ENCODE data around the gene OLFM3.

The OLFM3 gene

DNA sequence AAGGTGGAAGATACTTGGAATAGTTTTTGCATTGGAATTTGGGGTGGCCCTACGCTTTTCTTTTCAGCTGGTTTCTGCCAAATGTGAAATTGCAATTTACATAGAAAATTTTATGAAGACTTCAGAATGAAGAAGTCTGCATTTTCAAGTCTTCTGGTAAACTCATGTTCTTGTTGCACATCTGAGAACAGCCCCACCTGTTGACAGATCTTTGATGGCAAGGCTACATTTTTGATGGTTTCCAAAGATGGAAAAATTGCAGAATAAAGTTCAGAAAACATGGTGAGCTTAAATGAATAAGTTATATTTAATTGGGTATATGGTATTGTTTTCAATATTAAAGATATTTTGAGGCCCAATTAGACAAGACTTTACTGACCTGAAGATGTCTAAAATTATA, 25.4 kb downstream of the OLFM3 start:
- no peak for TF ChIP-seq ZNF274 (IDR thresholded peaks at IDR 0.05; ENCODE audit: low read depth, low read length)
- H3K4me3 ChIP-seq (ENCODE audit: low read length), result no peak overlapping the region

DNA sequence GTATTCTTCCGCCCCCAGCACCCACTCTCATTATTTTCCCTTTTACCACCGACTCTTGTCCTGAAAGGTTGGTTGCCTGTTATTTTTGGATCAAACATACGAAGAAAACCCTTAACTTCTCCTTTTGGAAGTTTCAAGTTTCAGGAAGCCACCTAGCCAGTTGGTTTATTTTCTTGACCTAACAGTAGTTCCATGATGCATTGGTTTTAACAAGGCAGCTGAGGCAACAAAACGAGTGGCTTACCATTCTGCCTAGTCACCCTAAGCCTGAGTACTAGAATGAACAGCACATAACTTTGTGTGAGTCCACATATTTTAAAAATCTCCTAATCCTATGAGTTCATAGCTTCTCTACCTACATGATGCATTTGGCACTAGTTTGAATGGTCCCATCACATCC, 28.9 kb downstream of the OLFM3 start:
- TF ChIP-seq ZNF274 (IDR thresholded peaks at IDR 0.05; ENCODE audit: low read depth, low read length), result no peak
- no peak overlapping the region for H3K4me3 ChIP-seq (ENCODE audit: low read length)

DNA sequence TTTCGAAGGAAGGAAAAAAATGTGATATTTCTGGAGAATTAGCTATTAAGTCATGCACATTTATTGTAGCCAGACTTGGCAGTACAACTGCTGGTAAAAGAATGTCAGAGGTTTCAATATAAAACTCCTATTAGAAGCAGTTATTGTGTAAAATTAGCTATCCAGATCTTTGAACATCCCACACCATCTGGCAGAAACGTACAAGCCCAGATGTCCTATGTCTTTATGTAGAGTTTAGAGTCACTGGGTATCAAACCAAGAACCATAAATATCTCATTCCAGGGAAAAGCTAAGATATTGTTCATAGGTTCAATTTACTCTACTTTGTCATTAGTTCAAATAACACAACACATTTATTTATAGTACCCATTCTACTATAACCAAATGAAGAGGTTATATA, 31.4 kb downstream of the OLFM3 start:
- TF ChIP-seq ZNF274 (IDR thresholded peaks at IDR 0.05; ENCODE audit: low read depth, low read length), result no peak
- no peak overlapping the region for H3K4me3 ChIP-seq (ENCODE audit: low read length)

DNA sequence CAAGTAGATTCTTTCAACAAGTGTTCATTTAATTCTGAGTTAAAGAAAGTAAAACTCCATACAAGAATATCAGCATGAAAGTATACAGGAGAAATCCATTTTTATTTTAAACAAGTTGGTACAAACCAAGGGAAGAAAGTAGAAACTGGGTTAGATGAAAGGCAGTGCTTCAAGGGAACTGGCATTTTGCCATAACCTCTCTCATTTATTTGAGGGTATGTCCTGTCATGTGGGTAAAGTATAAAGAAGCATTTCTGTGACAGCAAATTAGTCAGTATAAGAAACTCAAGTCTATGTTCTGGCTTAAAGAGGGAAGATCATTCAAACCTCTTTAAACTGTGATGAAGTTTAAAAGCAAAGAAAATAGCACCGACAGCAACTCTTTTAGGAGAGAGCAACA, 32.0 kb downstream of the OLFM3 start:
- TF ChIP-seq ZNF274 (IDR thresholded peaks at IDR 0.05; ENCODE audit: low read depth, low read length), result no peak
- no peak overlapping the region for H3K4me3 ChIP-seq (ENCODE audit: low read length)

DNA sequence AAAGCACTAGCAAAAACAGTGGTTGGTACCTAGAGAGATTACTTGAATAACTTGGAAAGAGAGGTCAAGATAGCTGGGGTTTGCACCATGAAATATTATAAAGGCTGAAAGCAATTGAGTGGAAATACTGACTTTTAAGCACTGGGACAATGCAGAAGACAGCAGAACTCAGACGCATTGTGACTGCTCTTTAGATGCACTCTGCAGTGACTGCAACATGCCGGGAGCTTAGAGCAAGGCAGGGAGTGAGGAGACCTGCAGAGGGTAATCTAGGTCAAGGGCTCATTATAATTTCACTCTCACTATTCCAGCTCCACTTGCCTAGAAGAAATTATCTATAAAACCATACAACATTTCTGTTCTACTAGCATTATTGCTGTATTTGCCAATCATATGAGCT, 36.6 kb downstream of the OLFM3 start:
- no peak overlapping the region for H3K4me3 ChIP-seq (ENCODE audit: low read length)
- TF ChIP-seq ZNF274 (IDR thresholded peaks at IDR 0.05; ENCODE audit: low read depth, low read length), result no peak

DNA sequence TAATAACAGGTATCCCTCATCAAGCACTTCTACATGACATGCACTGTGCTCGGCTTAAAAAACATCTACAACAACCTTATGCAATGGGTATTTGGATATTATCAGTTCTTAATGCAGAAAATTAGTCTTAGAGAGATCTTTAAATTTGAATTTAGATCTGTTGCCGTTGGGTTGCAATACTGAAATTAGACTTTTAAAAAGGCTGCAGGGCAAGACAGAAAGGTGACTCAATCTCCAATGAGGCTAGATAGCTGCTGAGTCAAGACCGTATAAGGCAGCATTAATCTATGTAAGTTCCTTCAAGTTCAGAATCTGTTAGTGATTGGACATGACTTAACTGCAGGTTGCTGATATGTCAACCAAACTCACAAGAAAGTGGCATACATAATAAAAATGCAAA, 37.3 kb downstream of the OLFM3 start:
- no peak overlapping the region for H3K4me3 ChIP-seq (ENCODE audit: low read length)
- no peak for TF ChIP-seq ZNF274 (IDR thresholded peaks at IDR 0.05; ENCODE audit: low read depth, low read length)

DNA sequence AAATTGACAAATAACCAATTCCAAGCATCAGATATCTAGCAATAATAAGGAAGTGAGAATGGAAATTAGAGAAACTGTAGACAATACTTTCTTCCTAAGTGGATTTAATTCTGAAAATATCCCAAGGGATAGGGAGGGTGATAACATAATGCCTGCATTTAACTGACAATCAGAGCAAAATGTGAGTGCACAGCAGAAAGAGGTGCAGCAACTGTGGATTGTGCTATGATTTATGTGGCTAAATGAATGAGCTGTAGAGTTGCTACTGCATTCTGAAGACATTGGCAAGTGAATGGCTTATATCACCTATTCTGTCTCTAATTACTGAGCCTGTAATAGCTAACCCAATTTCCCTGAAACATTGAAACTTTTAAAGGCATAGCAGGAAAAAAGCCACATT, 39.0 kb downstream of the OLFM3 start:
- no peak overlapping the region for H3K4me3 ChIP-seq (ENCODE audit: low read length)
- no peak for TF ChIP-seq ZNF274 (IDR thresholded peaks at IDR 0.05; ENCODE audit: low read depth, low read length)

DNA sequence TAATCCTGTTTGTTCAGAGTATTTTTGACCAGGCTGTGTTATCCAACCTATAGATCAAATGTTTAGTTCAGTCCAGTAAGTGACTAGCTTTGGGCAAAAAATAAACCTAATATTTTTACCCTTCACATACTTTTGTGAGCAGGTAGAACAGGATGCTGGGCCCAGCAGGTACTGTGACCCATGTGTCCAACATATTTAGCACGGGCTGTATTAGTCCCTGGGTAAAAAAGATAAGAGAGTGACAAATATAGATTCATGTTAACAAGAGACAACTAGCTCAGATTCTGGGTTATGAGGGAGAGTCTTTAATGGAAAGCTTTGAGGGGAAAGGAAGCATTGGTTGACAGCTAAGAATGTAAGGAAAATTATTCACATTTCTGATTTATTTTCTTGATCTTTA, 43.1 kb downstream of the OLFM3 start:
- TF ChIP-seq ZNF274 (IDR thresholded peaks at IDR 0.05; ENCODE audit: low read depth, low read length), result no peak
- no peak overlapping the region for H3K4me3 ChIP-seq (ENCODE audit: low read length)

DNA sequence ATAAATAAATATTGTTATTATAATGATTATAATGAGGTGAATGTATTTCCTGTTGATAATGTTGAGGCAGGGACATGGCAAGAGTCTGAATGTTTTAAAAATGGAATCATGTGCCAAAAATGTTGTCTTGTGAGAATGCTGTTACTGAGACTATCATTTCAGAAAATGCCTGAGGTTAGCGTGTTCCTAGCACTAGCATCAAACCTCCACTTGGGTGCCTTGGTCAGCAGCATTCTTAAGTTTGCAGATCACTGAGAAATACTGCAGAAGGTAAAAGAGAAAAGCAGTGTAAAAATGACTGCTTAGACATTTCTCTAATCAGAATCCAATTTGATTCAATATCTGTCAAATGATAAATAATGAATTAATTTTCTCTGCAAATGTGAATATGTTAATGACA, 50.8 kb downstream of the OLFM3 start:
- TF ChIP-seq ZNF274 (IDR thresholded peaks at IDR 0.05; ENCODE audit: low read depth, low read length), result no peak

DNA sequence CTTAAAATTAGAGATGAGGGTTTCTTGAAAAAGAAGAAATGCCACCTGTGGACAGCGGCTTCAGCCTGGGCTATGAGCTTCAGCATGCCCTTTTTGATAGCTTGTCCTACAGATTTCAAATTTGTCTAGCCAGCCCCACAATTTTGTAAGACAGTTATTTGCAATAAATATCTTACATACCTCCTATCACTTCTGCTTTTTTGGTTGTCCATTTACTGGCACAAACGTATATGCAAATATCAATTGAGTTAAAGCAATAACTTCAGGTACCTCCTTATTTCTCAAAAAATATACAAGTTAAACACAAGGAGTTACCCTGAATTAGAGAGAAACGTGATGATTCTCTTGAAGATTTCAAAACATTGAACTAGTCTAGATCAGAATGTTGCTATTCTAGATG, 53.5 kb downstream of the OLFM3 start:
- no peak overlapping the region for H3K4me3 ChIP-seq (ENCODE audit: low read length)

More for the DNA sequence above, 50.8 kb downstream of the OLFM3 start:
- H3K4me3 ChIP-seq (ENCODE audit: low read length), result no peak overlapping the region

DNA sequence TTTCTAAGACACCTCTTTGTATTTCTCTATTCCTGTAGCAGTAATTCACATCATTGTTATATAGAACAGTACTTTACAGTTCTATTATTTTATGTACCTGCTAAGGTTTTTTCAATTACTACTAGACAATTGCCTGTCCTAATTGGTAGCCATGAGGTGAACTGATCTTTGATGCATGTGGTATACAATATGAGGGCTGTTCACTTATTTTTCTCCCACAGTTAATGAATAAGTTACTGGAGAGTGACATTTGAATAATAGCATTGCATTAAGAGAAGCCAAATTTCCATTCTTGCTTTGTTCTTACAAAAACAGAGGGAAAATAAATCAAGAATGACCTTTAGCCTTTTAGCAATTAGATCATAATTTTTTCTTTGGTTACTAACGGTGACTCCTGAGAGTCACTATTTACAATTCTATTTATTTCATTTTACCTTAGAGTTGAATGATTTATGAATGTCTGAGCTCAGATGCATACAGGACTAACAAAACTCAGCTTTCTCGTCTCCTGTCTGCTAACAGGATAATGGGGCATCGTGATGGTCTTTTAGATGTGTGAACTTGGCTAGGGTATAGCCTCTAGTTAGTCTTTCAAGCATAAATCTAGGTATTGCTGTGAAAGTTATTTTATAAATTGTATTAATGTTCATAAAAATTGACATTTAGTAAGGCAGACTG, 54.1 kb downstream of the OLFM3 start:
- H3K4me3 ChIP-seq (ENCODE audit: low read length), result no peak overlapping the region
- TF ChIP-seq ZNF274 (IDR thresholded peaks at IDR 0.05; ENCODE audit: low read depth, low read length), result no peak

More for the DNA sequence above, 53.5 kb downstream of the OLFM3 start:
- no peak for TF ChIP-seq ZNF274 (IDR thresholded peaks at IDR 0.05; ENCODE audit: low read depth, low read length)

DNA sequence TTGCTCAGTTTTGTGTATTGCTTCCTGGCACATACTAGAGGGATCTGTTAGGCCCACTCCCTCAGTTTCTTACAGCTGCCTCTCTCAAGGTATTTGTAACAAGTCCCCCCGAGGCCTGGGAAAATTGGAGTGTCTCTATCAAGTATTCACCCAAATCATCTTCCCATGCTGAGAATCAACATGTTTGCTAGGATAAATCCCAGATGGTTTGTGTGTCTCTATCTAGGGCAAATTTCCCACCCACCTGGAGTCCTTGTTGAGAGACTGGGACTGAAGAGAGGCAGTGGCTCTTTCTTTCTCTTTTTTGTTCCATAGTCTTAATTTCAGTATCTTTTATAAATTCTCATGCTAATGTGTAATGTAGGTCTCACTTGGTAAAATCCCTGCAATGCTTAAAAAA, 58.0 kb downstream of the OLFM3 start:
- TF ChIP-seq ZNF274 (IDR thresholded peaks at IDR 0.05; ENCODE audit: low read depth, low read length), result no peak
- H3K4me3 ChIP-seq (ENCODE audit: low read length), result no peak overlapping the region

DNA sequence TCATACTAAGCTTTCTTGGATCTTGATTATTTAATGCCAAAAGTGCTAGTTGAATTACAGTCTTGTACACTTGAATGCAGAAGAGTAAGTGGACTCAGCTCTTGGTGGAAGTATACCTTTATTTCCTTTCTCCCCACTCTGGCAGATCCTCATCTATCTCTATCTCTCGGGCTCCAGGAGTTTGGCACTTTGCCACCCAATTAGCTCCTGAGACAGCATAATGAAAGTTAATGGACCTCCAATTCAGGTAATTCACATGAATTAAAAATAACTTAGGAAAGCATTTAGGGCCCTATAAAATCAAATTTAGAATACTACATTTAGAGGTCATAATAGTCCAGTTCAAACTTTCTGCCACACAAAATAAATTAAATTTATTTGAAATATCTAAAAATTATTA, 67.4 kb downstream of the OLFM3 start:
- TF ChIP-seq ZNF274 (IDR thresholded peaks at IDR 0.05; ENCODE audit: low read depth, low read length), result no peak
- H3K4me3 ChIP-seq (ENCODE audit: low read length), result no peak overlapping the region

DNA sequence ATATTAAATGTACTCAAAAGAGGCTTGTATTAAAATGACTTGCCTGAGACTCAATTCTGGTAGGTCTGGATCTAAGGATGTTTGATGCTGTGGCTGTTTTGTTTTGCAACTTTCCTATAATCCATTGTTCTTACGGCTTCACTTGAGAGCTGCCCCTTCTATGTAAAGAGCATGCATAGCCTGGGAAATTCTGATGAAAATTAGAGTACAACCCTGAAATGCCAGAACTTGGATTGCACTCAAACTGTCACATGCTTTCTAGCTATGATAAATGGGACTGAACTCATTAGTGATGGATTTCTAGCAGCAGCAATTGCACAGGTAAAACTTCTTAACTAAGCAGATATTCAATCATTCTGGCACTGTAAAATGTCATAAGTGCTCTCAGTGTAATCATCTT, 67.9 kb downstream of the OLFM3 start:
- no peak overlapping the region for H3K4me3 ChIP-seq (ENCODE audit: low read length)
- TF ChIP-seq ZNF274 (IDR thresholded peaks at IDR 0.05; ENCODE audit: low read depth, low read length), result no peak

DNA sequence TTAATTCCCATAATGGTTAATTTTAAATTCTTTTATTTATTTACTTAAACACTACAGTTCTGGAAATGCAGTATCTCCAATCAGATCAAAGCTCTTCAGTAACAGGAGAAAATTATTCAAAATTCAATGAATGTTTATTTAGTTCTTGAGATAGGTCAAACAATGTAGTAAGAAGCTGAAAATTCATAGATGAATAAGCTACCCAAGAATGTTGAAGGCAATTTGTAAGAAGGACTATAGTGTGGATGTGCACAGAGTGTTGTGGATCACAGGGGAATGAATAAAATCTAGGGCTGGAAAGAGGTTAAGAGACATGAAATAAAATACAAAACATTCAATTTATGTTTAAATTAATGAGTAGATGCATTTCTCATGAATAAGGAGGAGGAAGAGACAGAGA, 72.0 kb downstream of the OLFM3 start:
- TF ChIP-seq ZNF274 (IDR thresholded peaks at IDR 0.05; ENCODE audit: low read depth, low read length), result no peak
- H3K4me3 ChIP-seq (ENCODE audit: low read length), result no peak overlapping the region

DNA sequence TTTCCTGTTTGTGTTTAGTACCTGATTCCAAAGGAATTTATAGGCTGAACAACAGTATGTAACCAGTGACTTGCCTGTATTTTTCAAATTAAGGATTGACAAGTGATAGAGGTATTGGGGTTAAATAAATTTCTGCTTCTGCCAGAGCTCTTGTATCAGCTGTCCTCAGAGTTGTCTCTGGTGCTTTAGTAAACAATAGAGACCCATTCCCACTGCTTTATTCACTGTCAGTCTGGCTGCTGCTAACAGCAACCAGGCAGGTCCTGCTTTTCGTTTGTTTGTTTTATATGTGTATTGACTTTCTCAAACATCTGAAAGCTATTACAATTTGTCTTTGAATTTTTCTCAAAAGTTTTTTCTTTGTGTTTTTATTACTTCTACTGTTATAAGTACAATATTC, 76.1 kb downstream of the OLFM3 start:
- H3K4me3 ChIP-seq (ENCODE audit: low read length), result no peak overlapping the region
- no peak for TF ChIP-seq ZNF274 (IDR thresholded peaks at IDR 0.05; ENCODE audit: low read depth, low read length)
